WTC11 (cell line): Measurements from ENCODE around the gene PHF12.

Experiments used
- HMGXB4 ChIP-seq: sonication (generic); formaldehyde crosslinking; IDR thresholded peaks from 2 replicates; pipeline ENCODE4 v1.8.1; 2023; ENCODE audit warnings: mild to moderate bottlenecking, moderate library complexity, missing genetic modification reagents
- JUN ChIP-seq: sonication (generic); formaldehyde crosslinking; IDR thresholded peaks from 2 replicates; pipeline ENCODE4 v1.8.0; 2023; ENCODE audit warnings: mild to moderate bottlenecking, missing genetic modification reagents
- NR2C2 ChIP-seq: sonication (generic); formaldehyde crosslinking; IDR thresholded peaks from 2 replicates; pipeline ENCODE4 v1.8.0; 2022; ENCODE audit warnings: mild to moderate bottlenecking, missing genetic modification reagents
- SMAD3 ChIP-seq: sonication (generic); formaldehyde crosslinking; IDR thresholded peaks from 2 replicates; pipeline ENCODE4 v1.8.0; 2022; ENCODE audit warnings: missing genetic modification reagents, mild to moderate bottlenecking, borderline replicate concordance
- ZNF121 ChIP-seq: sonication (generic); formaldehyde crosslinking; IDR thresholded peaks from 2 replicates; pipeline ENCODE4 v1.8.0; 2023; ENCODE audit warnings: missing genetic modification reagents
- ZNF423 ChIP-seq: fragments of 250-450 bp; sonication (Bioruptor Pico); IDR thresholded peaks from 2 replicates; pipeline ENCODE4 v2.1.2; 2022; ENCODE audit warnings: mild to moderate bottlenecking, moderate library complexity
- TF ChIP-seq, protein P1 (sequence below): fragments of 200-600 bp; IDR thresholded peaks from 2 replicates; pipeline ENCODE4 v1.8.0; 2022; ENCODE audit warnings: antibody characterized with exemption
- TF ChIP-seq, protein P2 (sequence below): fragments of 250-450 bp; sonication (Bioruptor Pico); conservative IDR thresholded peaks from 2 replicates; pipeline ENCODE4 v1.9.0; 2021; ENCODE audit warnings: mild to moderate bottlenecking

GRCh38 chr17:28917029-28917428, 34.3 kb downstream of the PHF12 start:
- no peak for TF ChIP-seq SMAD3 (CRISPR knock-in tag)
- TF ChIP-seq, protein P1, sequence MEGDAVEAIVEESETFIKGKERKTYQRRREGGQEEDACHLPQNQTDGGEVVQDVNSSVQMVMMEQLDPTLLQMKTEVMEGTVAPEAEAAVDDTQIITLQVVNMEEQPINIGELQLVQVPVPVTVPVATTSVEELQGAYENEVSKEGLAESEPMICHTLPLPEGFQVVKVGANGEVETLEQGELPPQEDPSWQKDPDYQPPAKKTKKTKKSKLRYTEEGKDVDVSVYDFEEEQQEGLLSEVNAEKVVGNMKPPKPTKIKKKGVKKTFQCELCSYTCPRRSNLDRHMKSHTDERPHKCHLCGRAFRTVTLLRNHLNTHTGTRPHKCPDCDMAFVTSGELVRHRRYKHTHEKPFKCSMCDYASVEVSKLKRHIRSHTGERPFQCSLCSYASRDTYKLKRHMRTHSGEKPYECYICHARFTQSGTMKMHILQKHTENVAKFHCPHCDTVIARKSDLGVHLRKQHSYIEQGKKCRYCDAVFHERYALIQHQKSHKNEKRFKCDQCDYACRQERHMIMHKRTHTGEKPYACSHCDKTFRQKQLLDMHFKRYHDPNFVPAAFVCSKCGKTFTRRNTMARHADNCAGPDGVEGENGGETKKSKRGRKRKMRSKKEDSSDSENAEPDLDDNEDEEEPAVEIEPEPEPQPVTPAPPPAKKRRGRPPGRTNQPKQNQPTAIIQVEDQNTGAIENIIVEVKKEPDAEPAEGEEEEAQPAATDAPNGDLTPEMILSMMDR, result no peak
- no peak for TF ChIP-seq HMGXB4 (CRISPR knock-in tag)
- no peak for TF ChIP-seq JUN (CRISPR knock-in tag)
- no peak for TF ChIP-seq NR2C2 (CRISPR knock-in tag)
- no peak for TF ChIP-seq ZNF121 (CRISPR knock-in tag)
- TF ChIP-seq, protein P2, sequence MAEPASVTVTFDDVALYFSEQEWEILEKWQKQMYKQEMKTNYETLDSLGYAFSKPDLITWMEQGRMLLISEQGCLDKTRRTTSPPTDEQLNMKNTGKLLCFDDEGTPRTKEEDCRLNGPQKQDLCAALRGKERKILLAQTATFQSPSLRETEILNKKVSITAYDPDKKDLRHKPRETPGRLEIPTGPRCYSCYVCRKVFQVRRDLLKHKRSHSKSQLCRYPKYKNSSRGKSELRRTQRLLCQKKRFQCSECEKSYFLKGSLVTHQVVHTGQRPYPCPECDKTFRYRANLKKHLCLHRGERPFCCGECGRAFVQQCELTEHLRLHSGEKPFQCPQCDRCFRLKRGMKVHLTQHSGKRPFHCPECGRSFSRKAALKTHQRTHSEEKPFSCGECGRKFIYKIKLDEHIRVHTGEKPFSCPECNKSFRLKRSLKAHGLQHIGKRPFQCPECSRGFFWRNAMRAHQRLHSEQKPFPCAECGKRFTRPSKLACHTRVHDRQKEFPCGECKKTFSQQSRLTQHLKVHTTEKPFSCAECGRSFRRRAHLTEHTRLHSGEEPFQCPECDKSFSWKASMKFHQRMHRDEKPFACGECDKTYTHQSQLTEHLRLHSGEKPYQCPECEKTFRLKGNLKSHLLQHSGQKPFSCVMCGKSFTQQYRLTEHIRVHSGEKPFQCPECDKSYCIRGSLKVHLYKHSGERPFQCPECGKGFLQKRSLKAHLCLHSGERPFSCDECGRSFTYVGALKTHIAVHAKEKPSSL (CRISPR knock-in tag), result no peak
- TF ChIP-seq ZNF423 (CRISPR knock-in tag), result no peak
